A549 (cell line): ENCODE measurements around the gene NKD1.

Source experiments
- BCL3 ChIP-seq: fragments of >200 bp; sonication (Bioruptor Twin); formaldehyde crosslinking; IDR thresholded peaks from 3 replicates; pipeline ENCODE4 v1.6.1; 2016
- CHD4 ChIP-seq: fragments of 200-600 bp; sonication (generic); IDR thresholded peaks from 2 replicates; pipeline ENCODE4 v1.6.1; 2016; ENCODE audit warnings: antibody characterized with exemption, mild to moderate bottlenecking, borderline replicate concordance
- CTCF ChIP-seq: fragments of >200 bp; sonication (Bioruptor Twin); formaldehyde crosslinking; IDR thresholded peaks from 3 replicates; pipeline ENCODE4 v1.5.1; 2016
- EHF ChIP-seq: fragments of 250-450 bp; sonication (Bioruptor Pico); IDR thresholded peaks from 2 replicates; pipeline ENCODE4 v1.5.0; 2020; ENCODE audit warnings: mild to moderate bottlenecking
- HOXA7 ChIP-seq: fragments of 250-450 bp; sonication (Bioruptor Pico); IDR thresholded peaks from 2 replicates; pipeline ENCODE4 v1.5.0; 2020; ENCODE audit warnings: mild to moderate bottlenecking, moderate library complexity
- HOXB13 ChIP-seq: fragments of 250-450 bp; sonication (Bioruptor Pico); IDR thresholded peaks from 2 replicates; pipeline ENCODE4 v1.5.0; 2020; ENCODE audit warnings: low read depth, mild to moderate bottlenecking, moderate library complexity
- KDM5A ChIP-seq: fragments of 200-600 bp; sonication (generic); IDR thresholded peaks from 2 replicates; pipeline ENCODE4 v1.6.1; 2016; ENCODE audit warnings: antibody characterized with exemption, mild to moderate bottlenecking
- MAZ ChIP-seq: fragments of 150-350 bp; IDR thresholded peaks from 2 replicates; pipeline ENCODE4 v1.6.1; 2014; ENCODE audit warnings: antibody characterized with exemption, low read depth, low read length, borderline replicate concordance
- POLR2A ChIP-seq: IDR thresholded peaks from 2 replicates; pipeline ENCODE4 v1.6.1; 2012; ENCODE audit warnings: mild to moderate bottlenecking, low read length
- ZNF302 ChIP-seq: fragments of 250-450 bp; sonication (Bioruptor Pico); IDR thresholded peaks from 2 replicates; pipeline ENCODE4 v1.9.0; 2021; ENCODE audit warnings: inconsistent platforms, mild to moderate bottlenecking, moderate library complexity
- TF ChIP-seq, protein P1 (sequence below): fragments of 450-650 bp; IDR thresholded peaks from 2 replicates; pipeline ENCODE4 v1.6.1; 2014; ENCODE audit warnings: antibody characterized with exemption

- no peak for TF ChIP-seq BCL3
- TF ChIP-seq, protein P1, sequence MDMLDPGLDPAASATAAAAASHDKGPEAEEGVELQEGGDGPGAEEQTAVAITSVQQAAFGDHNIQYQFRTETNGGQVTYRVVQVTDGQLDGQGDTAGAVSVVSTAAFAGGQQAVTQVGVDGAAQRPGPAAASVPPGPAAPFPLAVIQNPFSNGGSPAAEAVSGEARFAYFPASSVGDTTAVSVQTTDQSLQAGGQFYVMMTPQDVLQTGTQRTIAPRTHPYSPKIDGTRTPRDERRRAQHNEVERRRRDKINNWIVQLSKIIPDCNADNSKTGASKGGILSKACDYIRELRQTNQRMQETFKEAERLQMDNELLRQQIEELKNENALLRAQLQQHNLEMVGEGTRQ = no peak
- no peak for TF ChIP-seq HOXA7 (CRISPR knock-in tag)
- no peak for TF ChIP-seq CTCF
- TF ChIP-seq ZNF302 = no peak
- TF ChIP-seq MAZ = no peak
- no peak for TF ChIP-seq EHF (CRISPR knock-in tag)
- no peak for TF ChIP-seq CHD4
- TF ChIP-seq POLR2A = no peak
- no peak for TF ChIP-seq HOXB13 (CRISPR knock-in tag)
- TF ChIP-seq KDM5A = no peak
Measured at GRCh38 chr16:50519001-50519400, 29.2 kb upstream of the NKD1 start.
